Heart left ventricle (tissue), 13 donors: ENCODE data around the gene ATXN2L.

ENCODE experiments used
- POLR2A ChIP-seq, 2 donors: fragments of 450-650 bp; IDR thresholded peaks; one replicate each; pipeline ENCODE4 v1.6.1; 2017; ENCODE audit warnings: antibody characterized with exemption in 2 of 2, mild to moderate bottlenecking in 2 of 2, moderate library complexity in 2 of 2
- TF ChIP-seq, protein P1 (sequence below), 12 donors: fragments of 200-600 bp; sonication (generic) in 4 of 12; IDR thresholded peaks; one replicate each; pipeline versions ENCODE4 v1.5.0 to v1.8.0; 2018 to 2022; ENCODE audit warnings: antibody characterized with exemption in 12 of 12, mild to moderate bottlenecking in 5 of 12
- donor health status: ischemic (EF 13 %, LVEDD 7.1; RV severe dilation, severe dysfunction).
- donor health status: DM: no; HTN: yes; CAD: no.
- donor health status: DM: no; HTN: no; CAD: no.
- donor health status: ischemic (EF 25% LVEDD 6.9; RV normal size, moderate dysfunction).
- donor health status: ischemic (EF 25% LVEDD 5.7; RV mildly dilated, moderate dysfunction).
- donor health status: ischemic (EF 35%, LVEDD 5.7; RV mildly dilated, moderate dysfunction).
- donor health status: nonischemic (EF 11% LVEDD 7.7; RV severe dilation, severe dysfunction).
- donor health status: DM: yes; HTN: yes; CAD: no.
- donor health status: PGD.
- donor health status: ischemic (EF 29% LVEDD 5.4; RV normal size, mild dysfunction).
- donor health status: nonischemic (EF 23%, LVEDD 6.1; RV moderate dilation, normal function).

DNA sequence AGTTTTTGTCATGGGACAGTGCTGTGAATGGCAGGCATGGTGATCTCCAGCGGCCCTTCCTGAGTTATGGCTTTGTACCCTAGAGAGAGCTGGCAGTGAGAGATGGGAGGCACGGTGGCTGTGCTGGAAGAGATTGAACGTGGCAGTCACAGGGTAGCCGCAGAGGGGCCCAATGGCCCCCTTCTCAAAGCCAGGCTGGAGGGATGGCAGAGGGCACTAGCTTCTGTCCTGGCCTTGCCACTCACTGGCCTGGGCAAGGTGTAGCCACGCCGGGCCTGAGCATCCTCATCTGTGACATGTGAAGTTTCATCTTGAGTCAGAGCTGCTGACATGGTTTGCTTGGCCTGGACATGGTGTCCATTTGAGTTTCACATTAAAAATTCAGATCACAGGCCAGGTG, 51.6 kb downstream of the ATXN2L start:
- TF ChIP-seq, protein P1, sequence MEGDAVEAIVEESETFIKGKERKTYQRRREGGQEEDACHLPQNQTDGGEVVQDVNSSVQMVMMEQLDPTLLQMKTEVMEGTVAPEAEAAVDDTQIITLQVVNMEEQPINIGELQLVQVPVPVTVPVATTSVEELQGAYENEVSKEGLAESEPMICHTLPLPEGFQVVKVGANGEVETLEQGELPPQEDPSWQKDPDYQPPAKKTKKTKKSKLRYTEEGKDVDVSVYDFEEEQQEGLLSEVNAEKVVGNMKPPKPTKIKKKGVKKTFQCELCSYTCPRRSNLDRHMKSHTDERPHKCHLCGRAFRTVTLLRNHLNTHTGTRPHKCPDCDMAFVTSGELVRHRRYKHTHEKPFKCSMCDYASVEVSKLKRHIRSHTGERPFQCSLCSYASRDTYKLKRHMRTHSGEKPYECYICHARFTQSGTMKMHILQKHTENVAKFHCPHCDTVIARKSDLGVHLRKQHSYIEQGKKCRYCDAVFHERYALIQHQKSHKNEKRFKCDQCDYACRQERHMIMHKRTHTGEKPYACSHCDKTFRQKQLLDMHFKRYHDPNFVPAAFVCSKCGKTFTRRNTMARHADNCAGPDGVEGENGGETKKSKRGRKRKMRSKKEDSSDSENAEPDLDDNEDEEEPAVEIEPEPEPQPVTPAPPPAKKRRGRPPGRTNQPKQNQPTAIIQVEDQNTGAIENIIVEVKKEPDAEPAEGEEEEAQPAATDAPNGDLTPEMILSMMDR (IDR thresholded peaks at IDR 0.05) = no peak
- no peak for TF ChIP-seq POLR2A (IDR thresholded peaks at IDR 0.05)
